GM21825 (cell line): Measurements from ENCODE around the gene GRPEL2.

Experiments used
- ATAC-seq: cut with Tn5 transposase; IDR thresholded peaks from one replicate; pipeline ENCODE4 v1.9.1; 2021; ENCODE audit warnings: mild to moderate bottlenecking, moderate library complexity; ENCODE audit not compliant: unreplicated experiment

Gene GRPEL2

GRCh38 chr5:149317281-149318048, 27.8 kb upstream of the GRPEL2 start:
- no peak for ATAC-seq

- ATAC-seq, result no peak
These were observed 26.1 kb upstream of the GRPEL2 start for GRCh38 chr5:149319174-149319573.

GRCh38 chr5:149320791-149321330, 24.4 kb upstream of the GRPEL2 start:
- no peak for ATAC-seq

- ATAC-seq, result no peak
These were observed 22.8 kb upstream of the GRPEL2 start for GRCh38 chr5:149322518-149322917.

GRCh38 chr5:149323210-149323609, 22.1 kb upstream of the GRPEL2 start:
- ATAC-seq, result no peak

- no peak for ATAC-seq
These were observed 21.6 kb upstream of the GRPEL2 start for GRCh38 chr5:149323621-149324205.

- ATAC-seq, result no peak
These were observed 20.7 kb upstream of the GRPEL2 start for GRCh38 chr5:149324641-149325040.

GRCh38 chr5:149325166-149325735, 20.0 kb upstream of the GRPEL2 start:
- ATAC-seq, result no peak

GRCh38 chr5:149325894-149326293, 19.4 kb upstream of the GRPEL2 start:
- ATAC-seq, result no peak

- no peak for ATAC-seq
These were observed 18.7 kb upstream of the GRPEL2 start for GRCh38 chr5:149326611-149327010.

GRCh38 chr5:149328177-149328576, 17.1 kb upstream of the GRPEL2 start:
- no peak for ATAC-seq

- ATAC-seq, result no peak
These were observed 11.4 kb upstream of the GRPEL2 start for GRCh38 chr5:149333711-149334443.

- no peak for ATAC-seq
These were observed 7.6 kb upstream of the GRPEL2 start for GRCh38 chr5:149337736-149338135.

- ATAC-seq, result no peak
These were observed 6.9 kb upstream of the GRPEL2 start for GRCh38 chr5:149338364-149338763.

GRCh38 chr5:149340920-149341319, 4.4 kb upstream of the GRPEL2 start:
- no peak for ATAC-seq

- ATAC-seq, result no peak
These were observed 3.4 kb upstream of the GRPEL2 start for GRCh38 chr5:149341876-149342275.

GRCh38 chr5:149344151-149344550, 1.1 kb upstream of the GRPEL2 start:
- no peak for ATAC-seq

- ATAC-seq, result no peak
These were observed 558 bp downstream of the GRPEL2 start for GRCh38 chr5:149345892-149346222.

GRCh38 chr5:149348518-149348917, 3.2 kb downstream of the GRPEL2 start:
- no peak for ATAC-seq

GRCh38 chr5:149349382-149349781, 4.1 kb downstream of the GRPEL2 start:
- ATAC-seq, result no peak

GRCh38 chr5:149352169-149352568, 6.9 kb downstream of the GRPEL2 start:
- no peak for ATAC-seq
